Liver (tissue), 3 donors: ENCODE results near the gene CSTF3.

Experiments used
- ATF3 ChIP-seq: IDR thresholded peaks from 2 replicates; pipeline ENCODE4 v1.6.1; 2016; ENCODE audit warnings: antibody characterized with exemption
- CTCF ChIP-seq: fragments of 150-350 bp; IDR thresholded peaks from 2 replicates; pipeline ENCODE4 v1.5.1; 2017; ENCODE audit warnings: improper control_type of control experiment, low read depth, low read length; ENCODE audit not compliant: missing input control
- EGR1 ChIP-seq, 2 donors: IDR thresholded peaks; 2 replicates each; pipeline ENCODE4 v1.6.1; 2016 to 2018; ENCODE audit warnings: antibody characterized with exemption in 2 of 2, low read depth in 2 of 2
- FOXA1 ChIP-seq: IDR thresholded peaks from 2 replicates; pipeline ENCODE4 v1.6.1; 2016; ENCODE audit warnings: antibody characterized with exemption
- FOXA2 ChIP-seq: IDR thresholded peaks from 2 replicates; pipeline ENCODE4 v1.6.1; 2016; ENCODE audit warnings: antibody characterized with exemption
- GABPA ChIP-seq, 2 donors: IDR thresholded peaks in 1 of 2; conservative IDR thresholded peaks in 1 of 2; 2 replicates each; pipeline ENCODE4 v1.6.1; 2016; ENCODE audit warnings: antibody characterized with exemption in 2 of 2, mild to moderate bottlenecking in 1 of 2, moderate library complexity in 1 of 2
- MAX ChIP-seq: IDR thresholded peaks from 2 replicates; pipeline ENCODE4 v1.6.1; 2016; ENCODE audit warnings: antibody characterized with exemption
- NR2F2 ChIP-seq: IDR thresholded peaks from 2 replicates; pipeline ENCODE4 v1.6.1; 2016; ENCODE audit warnings: antibody characterized with exemption
- RAD21 ChIP-seq, 2 donors: IDR thresholded peaks; 2 replicates each; pipeline ENCODE4 v1.6.1; 2016; ENCODE audit warnings: antibody characterized with exemption in 2 of 2, mild to moderate bottlenecking in 2 of 2
- REST ChIP-seq: IDR thresholded peaks from 2 replicates; pipeline ENCODE4 v1.6.1; 2016; ENCODE audit warnings: antibody characterized with exemption, mild to moderate bottlenecking
- RXRA ChIP-seq, 2 donors: IDR thresholded peaks; 2 replicates each; pipeline ENCODE4 v1.6.1; 2017 to 2018; ENCODE audit warnings: antibody characterized with exemption in 2 of 2, mild to moderate bottlenecking in 1 of 2
- SP1 ChIP-seq: IDR thresholded peaks from 2 replicates; pipeline ENCODE4 v1.6.1; 2018; ENCODE audit warnings: antibody characterized with exemption, mild to moderate bottlenecking
- TAF1 ChIP-seq: conservative IDR thresholded peaks from 2 replicates; pipeline ENCODE4 v1.6.1; 2016; ENCODE audit warnings: antibody characterized with exemption, mild to moderate bottlenecking
- YY1 ChIP-seq: IDR thresholded peaks from 2 replicates; pipeline ENCODE4 v1.6.1; 2016; ENCODE audit warnings: antibody characterized with exemption, mild to moderate bottlenecking
- donor health status: healthy.
- donor health status: healthy.

- TF ChIP-seq EGR1 (IDR thresholded peaks at IDR 0.05; ENCODE audit: low read depth in 2 of 2) (no peak), CTCF (no peak), TAF1 (no peak), NR2F2 (no peak), ATF3 (no peak), RAD21 (IDR thresholded peaks at IDR 0.05) (no peak), YY1 (no peak), RXRA (IDR thresholded peaks at IDR 0.05) (no peak), MAX (no peak), FOXA2 (no peak), SP1 (no peak), REST (no peak), GABPA (IDR thresholded peaks at IDR 0.05 in 1 of 2, conservative IDR thresholded peaks at IDR 0.05 in 1 of 2) (no peak), FOXA1 (no peak)
These were observed 10.0 kb upstream of the CSTF3 start for GRCh38 chr11:33171251-33171650.
